H1 (cell line): ENCODE data around the gene TIAL1. TPM values are rescaled to one million over a fixed set of nuclear protein-coding genes. Genes with fewer than 3 reads are reported as not detected.
"Not testable (repeated sequence)": the region's sequence is repeated elsewhere in the genome, so short reads cannot be mapped to it uniquely, and the experiment has no call there.

Experiments used
- CTCF ChIA-PET: fragments of 300-600 bp; sonication (Branson Sonifier 250); formaldehyde crosslinking; loops from one replicate; lab custom pipeline; 2021; ENCODE audit not compliant: partially characterized antibody; lab: Charles Lee
- POLR2A ChIA-PET: fragments of 300-600 bp; sonication (Branson Sonifier 250); formaldehyde crosslinking; loops from one replicate; lab custom pipeline; 2021; ENCODE audit warnings: inconsistent platforms; ENCODE audit not compliant: partially characterized antibody; lab: Charles Lee
- DNase-seq, 2 experiments: peaks; one replicate each; pipeline versions ENCODE4 v3.0.0 to v3.0.0-alpha.2; 2010 to 2022; ENCODE audit warnings: low spot score in 2 of 2, low read depth in 1 of 2, mixed read lengths in 1 of 2
- FAIRE-seq: peaks from 2 replicates; lab custom pipeline; 2011; peaks lifted over from hg19 to GRCh38; lab: Jason Lieb, UNC
- H2AFZ ChIP-seq: 2 replicates; pipeline ENCODE4 v1.8.1; 2012; ENCODE audit warnings: low read length, inconsistent platforms
- H2AK5ac ChIP-seq: 2 replicates; pipeline ENCODE4 v1.6.1; 2013; ENCODE audit warnings: low read depth, low read length
- H2BK120ac ChIP-seq: replicated peaks from 2 replicates; pipeline ENCODE3; 2013; ENCODE audit warnings: low read depth, low read length, inconsistent platforms
- H2BK12ac ChIP-seq: 2 replicates; pipeline ENCODE4 v1.6.1; 2013; ENCODE audit warnings: low read depth, low read length
- H2BK15ac ChIP-seq: 2 replicates; pipeline ENCODE4 v1.6.1; 2013; ENCODE audit warnings: low read length
- H2BK20ac ChIP-seq: 2 replicates; pipeline ENCODE4 v1.6.1; 2013; ENCODE audit warnings: low read length
- H2BK5ac ChIP-seq: 2 replicates; pipeline ENCODE4 v1.6.1; 2013; ENCODE audit warnings: low read depth, low read length
- H3K14ac ChIP-seq: 2 replicates; pipeline ENCODE4 v1.6.1; 2013; ENCODE audit warnings: inconsistent platforms; ENCODE audit not compliant: insufficient read length
- H3K18ac ChIP-seq: 2 replicates; pipeline ENCODE4 v1.6.1; 2013; ENCODE audit warnings: low read length; ENCODE audit errors: extremely low read depth
- H3K23ac ChIP-seq: 2 replicates; pipeline ENCODE4 v1.6.1; 2013; ENCODE audit warnings: inconsistent platforms; ENCODE audit not compliant: insufficient read length
- H3K23me2 ChIP-seq: 2 replicates; pipeline ENCODE4 v1.6.1; 2013; ENCODE audit warnings: low read depth, low read length
- H3K27ac ChIP-seq: 2 replicates; pipeline ENCODE4 v1.6.1; 2011; ENCODE audit warnings: low read depth, low read length, inconsistent platforms
- H3K27me3 ChIP-seq, 4 experiments: replicated peaks in 1 of 4; 1 replicate in 1 of 4; 2 replicates in 3 of 4; pipeline versions ENCODE4 v1.6.1 to v1.8.1; 2011 to 2013; ENCODE audit warnings: low read length in 3 of 4, mild to moderate bottlenecking in 3 of 4, inconsistent platforms in 2 of 4, mixed read lengths in 2 of 4, moderate library complexity in 1 of 4; ENCODE audit not compliant: control insufficient read depth in 3 of 4, insufficient read depth in 3 of 4; ENCODE audit errors: extremely low read depth in 1 of 4
- H3K36me3 ChIP-seq, 4 experiments: 2 replicates each; pipeline versions ENCODE4 v1.6.1 to v1.8.1; 2011 to 2013; ENCODE audit warnings: mild to moderate bottlenecking in 4 of 4, low read length in 3 of 4, moderate library complexity in 2 of 4, control low read depth in 1 of 4, inconsistent platforms in 1 of 4; ENCODE audit not compliant: insufficient read depth in 4 of 4, control insufficient read depth in 2 of 4
- H3K4ac ChIP-seq: replicated peaks from 2 replicates; pipeline ENCODE3; 2013; ENCODE audit warnings: low read length, low read depth, mixed read lengths, inconsistent platforms; ENCODE audit not compliant: insufficient read length
- H3K4me1 ChIP-seq, 4 experiments: replicated peaks in 1 of 4; 1 replicate in 1 of 4; 2 replicates in 3 of 4; pipeline versions ENCODE4 v1.6.1 to v1.8.1; 2011 to 2013; ENCODE audit warnings: low read length in 3 of 4, inconsistent platforms in 2 of 4, mixed read lengths in 1 of 4; ENCODE audit not compliant: insufficient read depth in 4 of 4, control insufficient read depth in 3 of 4
- H3K4me2 ChIP-seq, 2 experiments: 2 replicates each; pipeline versions ENCODE4 v1.6.1 to v1.8.1; 2011 to 2013; ENCODE audit warnings: low read depth in 2 of 2, low read length in 2 of 2, control low read depth in 1 of 2, inconsistent platforms in 1 of 2, mild to moderate bottlenecking in 1 of 2; ENCODE audit not compliant: insufficient read depth in 1 of 2
- H3K4me3 ChIP-seq, 4 experiments: fragments of 200-600, 300-600 bp in 1 of 4; sonication (generic), shearing (Covaris generic), sonication (Bioruptor Twin) in 1 of 4; 2 replicates each; pipeline versions ENCODE4 v1.5.1 to v1.8.1; 2011 to 2016; ENCODE audit warnings: low read length in 4 of 4, low read depth in 3 of 4, control low read depth in 2 of 4, inconsistent platforms in 2 of 4, mild to moderate bottlenecking in 2 of 4, mixed read lengths in 1 of 4, moderate library complexity in 1 of 4; ENCODE audit not compliant: insufficient read depth in 2 of 4; ENCODE audit errors: extremely low read depth in 1 of 4
- H3K56ac ChIP-seq: replicated peaks from 2 replicates; pipeline ENCODE3; 2013; ENCODE audit warnings: low read depth, mild to moderate bottlenecking, mixed read lengths, low read length, inconsistent platforms; ENCODE audit not compliant: insufficient read length
- H3K79me1 ChIP-seq: 2 replicates; pipeline ENCODE4 v1.6.1; 2013; ENCODE audit warnings: low read depth, low read length, control low read depth
- H3K79me2 ChIP-seq, 2 experiments: 2 replicates each; pipeline versions ENCODE4 v1.6.1 to v1.8.1; 2012 to 2013; ENCODE audit warnings: low read length in 2 of 2, mild to moderate bottlenecking in 2 of 2, inconsistent platforms in 1 of 2; ENCODE audit not compliant: insufficient read depth in 2 of 2, control insufficient read depth in 1 of 2
- H3K9ac ChIP-seq, 4 experiments: replicated peaks in 1 of 4; 1 replicate in 1 of 4; 2 replicates in 3 of 4; pipeline versions ENCODE4 v1.6.1 to v1.8.1; 2011 to 2013; ENCODE audit warnings: low read depth in 3 of 4, low read length in 3 of 4, control low read depth in 2 of 4, mild to moderate bottlenecking in 2 of 4, moderate library complexity in 2 of 4, inconsistent platforms in 1 of 4; ENCODE audit errors: extremely low read depth in 1 of 4
- H3K9me3 ChIP-seq, 2 experiments: 2 replicates each; pipeline versions ENCODE4 v1.6.1 to v1.8.1; 2012 to 2013; ENCODE audit warnings: mild to moderate bottlenecking in 2 of 2, moderate library complexity in 2 of 2, control low read depth in 1 of 2, inconsistent platforms in 1 of 2, low read depth in 1 of 2, low read length in 1 of 2, mixed read lengths in 1 of 2; ENCODE audit not compliant: insufficient read depth in 2 of 2
- H4K20me1 ChIP-seq, 2 experiments: replicated peaks in 1 of 2; 2 replicates each; pipeline versions ENCODE3 to v1.8.1; 2011 to 2013; ENCODE audit warnings: inconsistent platforms in 2 of 2, low read length in 2 of 2, mild to moderate bottlenecking in 1 of 2; ENCODE audit not compliant: insufficient read depth in 2 of 2, control insufficient read depth in 1 of 2
- H4K5ac ChIP-seq: 2 replicates; pipeline ENCODE4 v1.6.1; 2013; ENCODE audit warnings: low read length, low read depth, mixed read lengths, inconsistent platforms; ENCODE audit not compliant: insufficient read length
- H4K8ac ChIP-seq: 2 replicates; pipeline ENCODE4 v1.8.0; 2013; ENCODE audit warnings: mild to moderate bottlenecking, moderate library complexity, low read length, inconsistent platforms; ENCODE audit not compliant: insufficient read depth; ENCODE audit errors: extremely low read depth
- H4K91ac ChIP-seq: replicated peaks from 2 replicates; pipeline ENCODE3; 2013; ENCODE audit warnings: low read length, mixed read lengths, inconsistent platforms; ENCODE audit not compliant: insufficient read length
- WGBS, 2 experiments: shearing (Covaris generic) in 1 of 2; methylation state at CpG; one replicate each; pipeline versions ENCODE4 v1.1.6 to v1.1.7; 2013 to 2015; ENCODE audit warnings: low lambda C conversion rate in 2 of 2, mixed read lengths in 2 of 2, inconsistent platforms in 1 of 2, low coverage in 1 of 2, missing lambda C conversion rate in 1 of 2; ENCODE audit not compliant: insufficient replicate concordance in 2 of 2, insufficient coverage in 1 of 2, insufficient read length in 1 of 2; ENCODE audit errors: extremely low coverage in 1 of 2, missing lambda C conversion rate in 1 of 2; 5-methylcytosine and 5-hydroxymethylcytosine counted together
- polyA plus RNA-seq, 7 experiments: library from polyadenylated mRNA; depleted of rRNA in 3 of 7; stranded (reverse) in 5 of 7; unstranded in 2 of 7; fragments of >200 nt in 5 of 7; fragments of 200-250 nt in 2 of 7; gene quantifications; 1 replicate in 5 of 7; 2 replicates in 1 of 7; 4 replicates in 1 of 7; pipeline versions ENCODE4 v1.2.1 to v1.2.3, GENCODE V29; 2011 to 2013; ENCODE audit warnings: missing spikeins in 2 of 7, mixed read lengths in 2 of 7
- total RNA-seq: library from RNA; stranded (reverse); fragmentation: NEBNext Ultra II Directional; extraction: Animal tissue kit (Norgen Biotek cat#: 25700); gene quantifications from 2 replicates; pipeline ENCODE4 v1.2.1, GENCODE V29; 2021

Gene TIAL1
- total and polyA plus RNA-seq, 2 of the 8 experiments (the other 6 are each of a cell fraction or from before 2014, with no cell fraction given): 50.4 to 166 TPM

GRCh38 chr10:119528663-119529237 lies 68.0 kb downstream of the TIAL1 start:
- FAIRE-seq, H2AK5ac ChIP-seq, POLR2A ChIA-PET, DNase-seq, H3K79me1 ChIP-seq, H3K4me2 ChIP-seq, H3K27me3 ChIP-seq, H3K4me3 ChIP-seq, H2BK15ac ChIP-seq, H3K79me2 ChIP-seq, H4K91ac ChIP-seq, H3K14ac ChIP-seq, H4K5ac ChIP-seq, H3K56ac ChIP-seq, H3K23ac ChIP-seq, H3K36me3 ChIP-seq, H2BK20ac ChIP-seq, H3K9me3 ChIP-seq, H2BK120ac ChIP-seq, H4K8ac ChIP-seq, H2AFZ ChIP-seq, H2BK12ac ChIP-seq, H2BK5ac ChIP-seq, H3K9ac ChIP-seq, H4K20me1 ChIP-seq, H3K27ac ChIP-seq, H3K23me2 ChIP-seq, H3K4ac ChIP-seq, H3K18ac ChIP-seq, H3K4me1 ChIP-seq: not testable (repeated sequence)
- WGBS, 2 experiments: 85% methylated on average over 8 of the region's 8 CpGs; no CpG with 5 or more reads in 1 of the 2 experiments
- CTCF ChIA-PET: interaction anchor here (1.4 kb wide), 2 partner anchors 38 to 79 kb away, joined by 3 read pairs; no protein-coding TSS in a partner anchor
